GM21737 (cell line): ENCODE results near the gene SPIRE1.
"Not testable (repeated sequence)": the region's sequence is repeated elsewhere in the genome, so short reads cannot be mapped to it uniquely, and the experiment has no call there.

Experiments used
- ATAC-seq: cut with Tn5 transposase; IDR thresholded peaks from one replicate; pipeline ENCODE4 v1.9.1; 2021; ENCODE audit warnings: mild to moderate bottlenecking, moderate library complexity; ENCODE audit not compliant: unreplicated experiment

The SPIRE1 gene

DNA sequence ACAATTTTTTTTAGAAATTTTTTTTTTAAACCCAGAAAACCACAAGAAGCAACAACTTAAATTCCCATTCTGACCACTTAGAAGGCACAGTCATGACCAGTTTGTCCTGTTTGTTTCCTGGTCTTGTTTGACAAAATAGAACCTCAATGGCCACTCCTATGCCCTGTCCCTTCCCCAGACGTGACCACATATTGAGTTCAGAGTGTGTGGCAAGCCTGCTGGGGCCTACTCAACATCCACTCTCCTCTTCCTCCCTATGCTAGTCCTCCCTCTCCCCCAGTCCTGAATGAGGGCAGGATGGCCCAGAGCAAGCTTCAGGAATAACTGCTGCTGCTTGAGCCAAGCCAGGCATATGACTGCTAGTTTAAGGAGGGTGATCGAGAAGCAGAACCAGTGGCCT is 160.6 kb downstream of the SPIRE1 start:
- ATAC-seq = no peak

DNA sequence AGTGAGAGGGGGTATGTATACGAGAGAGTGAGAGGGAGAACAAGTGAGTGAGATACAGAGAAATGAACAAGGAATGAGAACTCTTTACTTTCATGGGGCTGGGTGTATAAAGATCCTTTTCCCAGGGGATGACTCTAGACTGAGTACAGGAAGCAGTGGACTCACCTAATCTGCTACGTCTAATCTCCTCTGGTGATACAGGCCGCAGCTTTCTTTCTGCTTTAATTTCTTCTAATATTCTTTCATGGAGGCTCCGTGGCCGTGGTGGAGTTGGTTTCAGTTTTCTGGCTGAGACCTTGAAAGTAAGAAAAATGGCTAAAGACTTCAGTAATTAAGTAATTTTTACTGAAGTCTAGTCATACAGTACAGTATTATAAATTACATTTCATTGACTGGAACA is 165.0 kb downstream of the SPIRE1 start:
- no peak for ATAC-seq

DNA sequence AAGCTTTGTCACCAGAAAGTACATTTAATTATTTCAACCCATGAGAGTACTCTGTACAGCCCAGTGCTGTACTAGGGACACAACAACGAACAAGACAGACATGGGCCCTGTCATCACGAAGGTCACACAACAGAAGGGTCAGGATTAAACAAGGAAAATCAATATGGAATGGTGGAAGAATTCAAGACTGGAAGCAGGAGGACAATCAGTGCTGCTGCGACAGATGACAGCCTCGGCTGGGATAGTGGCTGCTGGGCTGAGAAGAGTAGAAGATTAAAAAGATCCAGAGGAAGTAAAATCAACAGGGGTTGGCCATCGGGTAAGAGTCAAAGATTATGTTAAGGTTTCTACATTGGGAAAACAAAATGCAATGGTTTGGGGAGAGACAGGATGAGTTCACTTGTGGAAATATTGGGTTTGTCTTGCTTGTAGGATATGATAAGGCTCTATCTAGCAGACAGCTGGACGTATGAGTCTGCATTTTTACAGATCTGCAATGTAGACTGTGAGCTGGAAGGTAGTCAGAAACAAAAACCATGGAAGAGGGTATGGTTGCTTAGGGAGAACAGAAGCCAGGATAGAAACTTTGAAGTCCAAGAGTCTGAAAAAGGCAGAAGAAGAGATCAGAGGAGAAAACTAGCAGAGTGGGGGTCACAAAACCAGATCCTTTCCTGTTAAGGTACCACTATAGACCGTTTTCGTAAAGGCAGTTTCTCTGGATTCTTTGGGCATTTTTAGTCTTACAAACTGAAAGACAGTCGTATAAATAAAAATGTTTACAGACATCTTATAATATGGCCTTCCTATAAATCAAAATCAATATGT is 166.1 kb downstream of the SPIRE1 start:
- ATAC-seq = no peak

- no peak for ATAC-seq
These were observed 172.3 kb downstream of the SPIRE1 start for GRCh38 chr18:12485479-12486105.

DNA sequence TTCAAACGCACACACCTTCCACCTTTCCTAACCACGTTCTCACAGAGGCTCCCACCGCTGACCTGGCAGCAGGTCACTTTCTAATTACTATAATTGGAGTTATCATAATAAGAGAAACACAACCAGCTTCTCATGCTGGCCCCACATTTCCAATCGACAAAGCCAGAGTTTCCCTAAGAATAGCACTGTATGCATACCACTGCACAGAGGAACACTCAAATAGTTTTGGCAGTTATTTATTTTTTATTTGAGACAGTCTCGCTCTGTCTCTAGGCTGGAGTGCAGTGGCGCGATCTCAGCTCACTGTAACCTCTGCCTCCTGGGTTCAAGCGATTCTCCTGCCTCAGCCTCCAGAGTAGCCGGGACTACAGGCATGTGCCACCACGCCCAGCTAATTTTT is 176.0 kb downstream of the SPIRE1 start:
- not testable (repeated sequence) for ATAC-seq

GRCh38 chr18:12479982-12480381 is 177.9 kb downstream of the SPIRE1 start:
- ATAC-seq = no peak

DNA sequence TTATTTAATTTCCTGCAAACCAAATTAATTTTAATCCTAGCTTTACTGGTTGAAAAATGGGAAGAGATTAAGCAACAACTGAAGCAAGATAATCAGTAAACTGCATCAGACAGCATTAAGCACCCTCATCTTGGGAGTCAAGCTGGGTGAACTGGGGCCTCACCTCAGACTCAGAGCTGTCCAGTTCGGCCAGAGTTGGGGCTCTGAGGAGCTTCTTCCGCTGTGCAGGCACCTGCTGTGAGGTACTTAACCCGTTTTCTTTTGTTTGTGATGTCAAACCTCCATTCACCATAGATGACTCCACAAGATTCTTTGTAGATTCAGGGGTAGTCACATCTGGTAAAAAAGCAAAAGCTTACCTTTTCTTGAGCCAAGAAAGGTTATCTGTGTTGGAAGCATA is 178.4 kb downstream of the SPIRE1 start:
- ATAC-seq = no peak

GRCh38 chr18:12478269-12479047 is 179.4 kb downstream of the SPIRE1 start:
- ATAC-seq = no peak

- ATAC-seq = no peak
These were observed 180.3 kb downstream of the SPIRE1 start for GRCh38 chr18:12477606-12478005.

GRCh38 chr18:12476955-12477354 is 181.0 kb downstream of the SPIRE1 start:
- ATAC-seq = no peak

- ATAC-seq = no peak
These were observed 183.0 kb downstream of the SPIRE1 start for GRCh38 chr18:12474876-12475275.

DNA sequence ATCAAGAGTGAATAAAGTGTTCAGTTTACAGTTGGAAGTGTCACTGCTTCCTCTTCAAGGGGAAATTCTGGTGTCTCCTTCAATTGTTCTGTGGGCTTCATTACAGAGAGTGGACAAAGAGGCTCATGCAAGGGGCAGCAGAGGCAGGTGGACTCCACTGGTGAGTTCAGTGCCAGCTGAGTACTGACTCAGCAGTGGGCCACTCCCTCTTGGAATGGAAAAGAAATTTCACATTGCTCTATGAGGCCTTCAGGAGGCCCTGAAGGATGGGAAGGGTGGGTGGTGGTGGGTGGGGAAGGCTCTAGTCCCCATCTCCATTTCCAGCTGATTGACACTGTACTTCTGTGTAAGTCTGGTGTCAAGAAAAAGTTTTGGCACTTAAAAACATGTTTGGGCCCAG is 183.8 kb downstream of the SPIRE1 start:
- no peak for ATAC-seq

GRCh38 chr18:12470382-12471075 is 187.4 kb downstream of the SPIRE1 start:
- ATAC-seq = no peak

GRCh38 chr18:12468445-12468844 is 189.5 kb downstream of the SPIRE1 start:
- ATAC-seq = no peak

- ATAC-seq = no peak
These were observed 193.2 kb downstream of the SPIRE1 start for GRCh38 chr18:12464731-12465130.

DNA sequence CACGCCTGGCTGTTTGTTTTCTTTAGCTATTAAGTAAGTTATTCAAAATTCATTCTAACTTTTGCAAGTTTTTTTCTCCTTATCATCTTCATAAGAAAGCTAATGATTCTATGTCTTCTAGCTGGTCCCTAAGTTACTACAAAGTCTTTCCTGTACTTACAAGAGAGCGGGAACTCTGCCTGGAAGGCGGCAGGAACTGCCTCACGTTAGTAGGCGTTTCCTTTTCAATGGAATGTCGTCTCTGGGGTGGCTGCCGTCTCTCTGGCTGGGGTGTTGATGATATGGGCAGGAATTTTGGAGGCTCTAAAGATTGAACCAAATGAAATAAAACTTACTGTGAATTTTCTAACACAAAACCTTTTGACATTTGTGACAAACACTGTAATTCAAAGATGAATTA is 194.7 kb downstream of the SPIRE1 start:
- no peak for ATAC-seq

DNA sequence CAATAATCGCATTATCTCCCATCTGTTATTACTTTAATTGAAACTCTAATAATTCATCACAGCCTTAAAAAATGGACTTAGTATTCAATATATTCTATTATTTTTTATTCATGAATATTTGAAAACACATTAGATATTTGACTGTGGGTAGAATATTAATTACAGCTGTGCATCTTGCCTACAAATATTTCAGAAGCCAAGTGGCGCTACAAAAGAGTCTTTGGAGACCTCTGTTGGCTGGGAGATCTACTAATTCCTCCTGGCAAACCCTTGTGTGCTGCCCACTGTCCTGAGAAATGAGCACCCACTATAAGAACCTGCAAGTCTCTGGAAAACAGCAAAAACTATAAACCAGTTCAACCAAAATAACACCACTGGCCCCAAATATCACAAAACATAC is 195.7 kb downstream of the SPIRE1 start:
- no peak for ATAC-seq

DNA sequence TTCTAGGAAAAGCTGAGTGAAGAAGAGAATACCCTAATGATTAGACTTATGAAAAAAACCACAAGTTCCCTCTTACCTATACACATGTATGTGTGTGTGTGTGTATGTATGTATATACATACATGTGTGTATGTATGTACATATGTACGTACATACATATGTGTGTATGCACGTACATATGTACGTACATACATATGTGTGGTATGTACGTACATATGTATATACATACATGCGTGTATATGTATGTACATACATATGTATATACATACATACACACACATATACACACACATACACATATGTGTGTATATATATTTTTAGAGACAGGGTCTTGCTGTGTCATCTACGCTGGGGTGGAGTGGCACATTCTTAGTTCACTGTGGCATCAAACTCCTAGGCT is 196.6 kb downstream of the SPIRE1 start:
- no peak for ATAC-seq

DNA sequence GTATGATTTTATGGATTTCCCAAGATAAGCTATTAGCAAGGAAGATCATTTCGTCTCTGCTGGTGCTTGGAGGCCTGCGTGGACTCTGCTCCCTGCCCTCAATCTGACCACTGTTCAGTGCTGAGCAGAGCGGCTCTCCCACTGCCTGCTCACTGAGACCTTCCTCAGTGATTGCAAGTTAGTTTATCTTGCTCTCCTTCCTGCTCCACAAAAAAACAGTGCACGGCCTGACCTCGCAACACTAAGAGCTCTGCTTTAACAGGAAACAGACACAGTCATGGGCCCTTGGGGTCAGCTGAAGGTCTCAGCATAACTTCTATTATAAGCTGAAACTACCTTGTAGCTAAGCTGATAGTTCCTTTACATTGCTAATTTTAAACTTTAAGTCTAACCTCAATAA is 197.0 kb downstream of the SPIRE1 start:
- no peak for ATAC-seq

GRCh38 chr18:12458771-12459170 is 199.1 kb downstream of the SPIRE1 start:
- no peak for ATAC-seq

GRCh38 chr18:12456441-12456840 is 201.5 kb downstream of the SPIRE1 start:
- no peak for ATAC-seq
